ENCODE measurements around the gene SLC37A3.
"Not testable (repeated sequence)": the region's sequence is repeated elsewhere in the genome, so short reads cannot be mapped to it uniquely, and the experiment has no call there.

The SLC37A3 gene

DNA sequence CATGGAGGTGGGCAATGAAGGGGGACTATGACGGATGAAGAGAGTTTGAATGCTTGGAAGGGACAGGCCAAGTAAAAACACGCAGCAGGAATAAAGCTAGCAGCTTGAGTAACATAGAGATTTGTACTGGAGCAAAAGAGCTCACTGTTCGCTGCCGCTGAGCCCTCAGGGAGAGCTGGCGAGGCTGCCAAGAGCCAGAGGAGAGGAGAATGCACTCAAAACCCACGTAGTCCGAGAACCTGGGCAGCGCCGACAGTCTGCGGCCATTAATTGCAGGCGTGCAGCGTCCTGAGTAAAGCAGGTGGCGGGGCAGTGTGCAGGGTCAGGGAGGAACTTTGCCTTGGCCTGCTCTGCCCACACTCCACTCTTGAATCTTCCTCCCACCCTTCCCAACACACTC lies 68.2 kb downstream of the SLC37A3 start:
- TF ChIP-seq, protein P1, sequence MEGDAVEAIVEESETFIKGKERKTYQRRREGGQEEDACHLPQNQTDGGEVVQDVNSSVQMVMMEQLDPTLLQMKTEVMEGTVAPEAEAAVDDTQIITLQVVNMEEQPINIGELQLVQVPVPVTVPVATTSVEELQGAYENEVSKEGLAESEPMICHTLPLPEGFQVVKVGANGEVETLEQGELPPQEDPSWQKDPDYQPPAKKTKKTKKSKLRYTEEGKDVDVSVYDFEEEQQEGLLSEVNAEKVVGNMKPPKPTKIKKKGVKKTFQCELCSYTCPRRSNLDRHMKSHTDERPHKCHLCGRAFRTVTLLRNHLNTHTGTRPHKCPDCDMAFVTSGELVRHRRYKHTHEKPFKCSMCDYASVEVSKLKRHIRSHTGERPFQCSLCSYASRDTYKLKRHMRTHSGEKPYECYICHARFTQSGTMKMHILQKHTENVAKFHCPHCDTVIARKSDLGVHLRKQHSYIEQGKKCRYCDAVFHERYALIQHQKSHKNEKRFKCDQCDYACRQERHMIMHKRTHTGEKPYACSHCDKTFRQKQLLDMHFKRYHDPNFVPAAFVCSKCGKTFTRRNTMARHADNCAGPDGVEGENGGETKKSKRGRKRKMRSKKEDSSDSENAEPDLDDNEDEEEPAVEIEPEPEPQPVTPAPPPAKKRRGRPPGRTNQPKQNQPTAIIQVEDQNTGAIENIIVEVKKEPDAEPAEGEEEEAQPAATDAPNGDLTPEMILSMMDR (IDR thresholded peaks at IDR 0.05; ENCODE audit: extremely low read depth, missing control alignments) = no peak
- no peak for DNase-seq (ENCODE audit: low spot score)

DNA sequence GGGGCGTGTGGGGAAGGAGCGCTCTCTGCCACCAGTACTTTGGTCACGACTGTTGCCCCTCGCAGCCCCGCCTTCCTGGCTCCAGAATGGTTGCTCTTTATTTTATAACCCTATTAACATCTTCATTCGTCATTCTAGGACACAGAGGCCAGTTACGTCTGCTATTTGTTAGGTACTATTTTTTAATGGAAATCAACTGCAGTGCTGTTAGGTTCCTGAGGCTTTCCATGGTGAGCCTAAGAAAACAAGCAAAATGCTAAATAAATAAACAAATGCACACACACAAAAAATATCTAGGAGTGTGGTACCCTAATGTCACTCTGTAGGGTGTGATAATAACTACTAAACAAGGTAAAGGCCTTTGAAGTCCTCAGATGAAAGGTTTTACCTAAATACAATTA lies 71.1 kb downstream of the SLC37A3 start:
- no peak for DNase-seq (ENCODE audit: low spot score)
- TF ChIP-seq, protein P1 (IDR thresholded peaks at IDR 0.05; ENCODE audit: extremely low read depth, missing control alignments) = no peak

DNA sequence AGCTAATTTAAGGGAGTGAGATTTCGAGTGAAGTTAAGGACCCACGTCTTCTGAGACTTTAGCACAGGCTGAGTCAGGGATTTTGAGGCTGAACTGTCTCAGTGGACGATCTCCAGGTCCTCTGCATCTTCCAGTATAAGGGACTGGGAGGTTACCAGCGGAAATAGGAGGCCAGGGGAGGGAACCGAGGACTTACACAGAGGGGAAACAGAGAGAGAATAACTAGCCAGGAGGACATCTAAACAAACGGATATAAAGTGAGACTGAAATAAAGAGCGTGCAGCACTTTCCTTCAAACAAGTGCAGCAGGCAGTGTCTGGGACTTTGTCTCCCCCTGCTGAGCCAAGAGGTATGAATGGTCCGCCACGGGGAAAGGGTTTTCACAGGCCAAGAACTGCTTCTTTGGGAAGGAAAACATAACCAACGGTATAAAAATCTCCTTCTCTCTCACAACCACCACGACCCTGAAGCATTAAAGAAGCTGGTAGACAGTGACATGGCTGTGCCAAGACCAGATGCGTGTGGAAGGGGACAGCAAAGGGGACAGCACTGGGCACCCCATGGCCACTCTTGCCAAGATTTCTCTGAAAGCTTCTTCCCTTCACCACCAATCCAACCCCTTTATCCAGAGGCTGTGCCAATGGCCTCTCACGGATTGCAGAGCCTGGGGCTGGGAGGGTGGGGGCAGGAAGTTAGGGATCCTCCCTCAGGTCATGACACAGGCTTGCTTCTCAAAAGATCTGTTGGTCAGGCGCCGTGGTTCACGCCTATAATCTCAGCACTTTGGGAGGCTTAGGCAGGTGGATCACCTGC lies 72.0 kb downstream of the SLC37A3 start:
- TF ChIP-seq, protein P1 (IDR thresholded peaks at IDR 0.05; ENCODE audit: extremely low read depth, missing control alignments) = peak; percentile 42
- peak; percentile 49 for DNase-seq (ENCODE audit: low spot score)

DNA sequence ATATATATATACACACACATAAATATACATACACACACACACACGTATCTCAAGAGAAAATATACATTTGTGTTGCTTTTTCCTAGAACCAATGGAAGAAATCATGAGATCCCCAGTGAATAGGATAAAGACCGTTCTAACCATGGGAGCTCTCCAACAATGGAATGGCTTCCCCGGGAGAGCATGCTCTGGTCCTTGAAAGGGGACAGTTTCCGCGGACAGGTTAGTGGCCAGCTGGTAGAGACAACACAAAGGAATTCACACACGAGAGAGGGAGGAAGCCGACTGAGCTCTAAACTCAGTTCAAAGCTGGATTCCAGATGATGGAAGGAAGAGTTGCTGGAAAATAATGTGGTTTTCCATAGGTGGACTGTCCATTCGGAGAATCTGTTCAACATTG lies 72.7 kb downstream of the SLC37A3 start:
- DNase-seq (ENCODE audit: low spot score) = no peak

DNA sequence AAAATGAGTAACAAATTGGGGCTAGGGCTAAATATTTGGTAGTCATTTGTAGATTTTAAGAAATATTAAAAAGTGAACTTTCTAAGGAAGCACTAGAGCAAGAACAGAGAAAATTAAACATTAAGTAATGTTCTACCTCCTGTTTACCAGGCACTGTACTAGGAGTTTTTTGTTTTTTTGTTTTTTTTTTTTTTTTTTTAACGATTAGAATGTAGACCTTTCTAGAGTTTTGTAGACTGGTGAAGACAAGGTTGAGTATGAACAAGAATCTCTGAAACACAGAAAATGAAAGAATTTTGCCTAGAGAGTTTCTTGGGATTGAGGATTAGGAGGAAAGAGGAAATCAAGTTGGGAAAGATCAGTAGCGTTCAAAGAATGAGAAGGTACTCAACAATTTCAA lies 73.6 kb downstream of the SLC37A3 start:
- no peak for DNase-seq (ENCODE audit: low spot score)
- TF ChIP-seq, protein P1 (IDR thresholded peaks at IDR 0.05; ENCODE audit: extremely low read depth, missing control alignments) = no peak

More for the DNA sequence above, 72.7 kb downstream of the SLC37A3 start:
- TF ChIP-seq, protein P1 (IDR thresholded peaks at IDR 0.05; ENCODE audit: extremely low read depth, missing control alignments) = no peak

DNA sequence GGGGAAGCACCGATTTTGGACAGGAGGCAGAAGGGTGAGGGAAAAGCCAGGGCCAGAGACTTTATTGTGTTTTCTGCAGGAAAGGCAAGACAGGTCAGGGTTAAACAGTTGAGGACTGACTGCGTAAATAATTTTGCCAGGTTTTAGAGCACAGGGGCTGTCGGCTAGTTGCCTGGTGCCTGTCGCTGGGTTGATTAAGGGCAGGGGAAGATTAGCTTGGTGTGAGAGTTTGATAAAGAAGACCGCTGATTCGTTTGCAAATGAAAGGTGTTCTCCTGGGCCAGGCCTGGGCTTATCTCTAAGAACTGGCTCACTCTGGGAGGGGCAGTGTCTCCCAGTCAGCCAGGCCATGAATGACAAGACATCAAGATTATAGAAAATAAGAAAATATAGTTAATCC lies 75.6 kb downstream of the SLC37A3 start:
- TF ChIP-seq, protein P1 (IDR thresholded peaks at IDR 0.05; ENCODE audit: extremely low read depth, missing control alignments) = no peak
- no peak for DNase-seq (ENCODE audit: low spot score)

DNA sequence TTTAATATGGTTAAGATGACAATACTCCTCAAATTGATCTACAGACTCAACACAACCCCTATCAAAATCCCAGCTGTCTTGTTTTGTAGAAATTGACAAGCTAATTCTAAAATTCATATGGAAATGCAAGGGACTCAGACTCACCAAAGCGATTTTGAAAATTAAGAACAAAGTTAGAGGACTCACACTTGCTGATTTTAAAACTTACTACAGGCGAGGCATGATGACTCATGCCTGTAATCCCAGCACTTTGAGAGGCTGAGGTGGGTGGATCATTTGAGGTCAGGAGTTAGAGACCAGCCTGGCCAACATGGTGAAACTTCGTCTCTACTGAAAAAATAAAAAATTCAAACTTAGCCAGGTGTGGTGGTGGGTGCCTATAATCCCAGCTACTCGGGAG lies 78.3 kb downstream of the SLC37A3 start:
- not testable (repeated sequence) for DNase-seq (ENCODE audit: low spot score)

DNA sequence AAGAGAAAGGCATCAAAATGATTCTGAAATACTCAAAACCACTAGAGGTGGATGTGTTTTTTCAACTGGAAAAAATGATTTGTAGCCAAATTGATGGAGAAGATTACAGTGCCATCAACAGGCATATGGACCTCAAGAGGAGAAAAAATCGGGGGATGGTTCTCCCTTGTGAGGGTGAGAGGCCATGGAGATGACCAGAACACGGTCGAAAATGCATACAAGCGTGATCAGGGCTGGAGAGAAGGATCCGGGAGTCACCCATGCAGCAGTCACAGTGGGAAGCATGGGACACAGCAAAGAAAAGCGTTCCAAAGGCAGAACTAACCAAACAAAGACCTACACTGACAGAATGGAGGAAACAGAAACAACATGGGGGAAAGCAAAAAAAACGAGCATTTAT lies 80.3 kb downstream of the SLC37A3 start:
- DNase-seq (ENCODE audit: low spot score) = no peak
- TF ChIP-seq, protein P1 (IDR thresholded peaks at IDR 0.05; ENCODE audit: extremely low read depth, missing control alignments) = no peak

All from GM20000 (cell line).